ENCODE data around the gene CACNA1D. TPM values are rescaled to one million over a fixed set of nuclear protein-coding genes. Genes with fewer than 3 reads are reported as not detected.

CACNA1D gene
- polyA plus RNA-seq, 1 donor (not counting 4 experiments of a cell fraction or from before 2014, with no cell fraction given): 0.20 TPM

DNA sequence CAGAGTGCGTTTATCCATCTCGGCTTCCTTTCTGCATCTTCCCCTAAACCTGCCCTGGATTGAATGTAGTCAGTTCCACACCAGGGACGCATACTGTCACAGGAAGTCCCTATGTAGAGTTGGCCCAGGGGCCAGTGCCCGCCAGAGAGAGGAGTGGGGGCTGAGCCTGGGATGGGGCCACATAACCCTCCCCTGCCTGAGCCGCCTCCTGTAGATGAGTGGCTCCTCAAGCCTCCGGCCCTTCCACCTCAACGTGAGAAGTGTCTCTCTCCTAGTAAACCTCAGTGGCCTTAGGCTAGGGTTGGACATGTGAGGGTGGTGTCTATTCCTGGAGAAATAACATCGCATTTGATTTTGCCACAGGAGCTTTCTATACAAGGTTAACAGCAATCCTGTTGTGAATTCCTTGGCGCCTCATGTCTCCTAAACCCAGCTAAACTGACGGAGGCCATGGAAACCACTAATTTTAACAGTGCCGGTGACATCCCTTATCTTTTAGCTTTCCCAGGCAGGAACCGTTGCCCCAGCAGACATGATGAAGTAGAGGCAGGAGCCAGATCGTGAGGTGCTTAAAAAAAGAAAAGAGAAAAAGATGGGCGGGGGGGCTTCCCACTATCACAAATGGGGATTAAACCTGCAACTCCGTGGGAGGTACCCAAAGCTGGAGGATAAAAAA, 180.7 kb downstream of the CACNA1D start:
- dilution Hi-C loops (cut with MboI; ENCODE audit: extremely low pct_ligation_motif_present, low sequenced_read_pairs): no loop called here
- H3K27me3 ChIP-seq (ENCODE audit: control insufficient read depth, extremely low read depth, insufficient read depth, low read length): peaks cover 7% of the 10 kb centered on the region

GRCh38 chr3:53675942-53676341, 181.5 kb downstream of the CACNA1D start:
- no peak overlapping the region for H3K27ac ChIP-seq (ENCODE audit: control insufficient read depth, insufficient read depth, low read length)
- dilution Hi-C loops (cut with MboI; ENCODE audit: extremely low pct_ligation_motif_present, low sequenced_read_pairs): no loop called here

More for the DNA sequence above, 180.7 kb downstream of the CACNA1D start:
- H3K4me2 ChIP-seq (ENCODE audit: control insufficient read depth, extremely low read depth, insufficient read depth, low read depth, low read length): no peak overlapping the region
- H4K20me1 ChIP-seq (ENCODE audit: control insufficient read depth, extremely low read depth, insufficient read depth, low read length): no peaks in the 10 kb centered on the region
- no peak overlapping the region for H2AFZ ChIP-seq (ENCODE audit: control insufficient read depth, low read length)
- DNase-seq (ENCODE audit: low read depth, low spot score) (no peak), FAIRE-seq (no peak)
- no peaks in the 10 kb centered on the region for H3K9me1 ChIP-seq (ENCODE audit: control insufficient read depth, extremely low read depth, insufficient read depth, low read length)
- no peak overlapping the region for H3K9ac ChIP-seq (ENCODE audit: control insufficient read depth, extremely low read depth, insufficient read depth, low read length)
- TF ChIP-seq EZH2 (IDR thresholded peaks at IDR 0.05; ENCODE audit: low read length) (no peak), CTCF (optimal IDR thresholded peaks at IDR 0.05 in 1 of 3, IDR thresholded peaks at IDR 0.05 in 1 of 3, conservative IDR thresholded peaks at IDR 0.05 in 1 of 3; ENCODE audit: extremely low read depth in 1 of 3, insufficient read depth in 2 of 3, low read length in 3 of 3) (no peak)
- no peak overlapping the region for H3K4me3 ChIP-seq (ENCODE audit: control insufficient read depth in 2 of 3, extremely low read depth in 1 of 3, insufficient read depth in 2 of 3, low read depth in 1 of 3, low read length in 3 of 3)
- H3K9me3 ChIP-seq (ENCODE audit: control insufficient read depth, low read depth, low read length): no peaks in the 10 kb centered on the region
- H3K36me3 ChIP-seq (ENCODE audit: control insufficient read depth in 2 of 2, extremely low read depth in 1 of 2, insufficient read depth in 2 of 2, low read length in 2 of 2): no peaks in the 10 kb centered on the region
- H3K4me1 ChIP-seq (ENCODE audit: control insufficient read depth, extremely low read depth, insufficient read depth, low read length): no peaks in the 10 kb centered on the region
- no peaks in the 10 kb centered on the region for H3K79me2 ChIP-seq (ENCODE audit: control insufficient read depth, insufficient read depth, low read length)
- no peak overlapping the region for H3K27ac ChIP-seq (ENCODE audit: control insufficient read depth, insufficient read depth, low read length)

More at GRCh38 chr3:53675942-53676341, 181.5 kb downstream of the CACNA1D start:
- Histone ChIP-seq H3K27me3 (ENCODE audit: control insufficient read depth, extremely low read depth, insufficient read depth, low read length) (peaks cover 7% of the 10 kb centered on the region), H3K79me2 (ENCODE audit: control insufficient read depth, insufficient read depth, low read length) (no peaks in the 10 kb centered on the region), H3K4me2 (ENCODE audit: control insufficient read depth, extremely low read depth, insufficient read depth, low read depth, low read length) (no peak overlapping the region), H3K4me1 (ENCODE audit: control insufficient read depth, extremely low read depth, insufficient read depth, low read length) (no peaks in the 10 kb centered on the region), H3K36me3 (ENCODE audit: control insufficient read depth in 2 of 2, extremely low read depth in 1 of 2, insufficient read depth in 2 of 2, low read length in 2 of 2) (no peaks in the 10 kb centered on the region), H2AFZ (ENCODE audit: control insufficient read depth, low read length) (no peak overlapping the region), H3K9me3 (ENCODE audit: control insufficient read depth, low read depth, low read length) (no peaks in the 10 kb centered on the region), H3K9me1 (ENCODE audit: control insufficient read depth, extremely low read depth, insufficient read depth, low read length) (no peaks in the 10 kb centered on the region), H3K9ac (ENCODE audit: control insufficient read depth, extremely low read depth, insufficient read depth, low read length) (no peak overlapping the region), H3K4me3 (ENCODE audit: control insufficient read depth in 2 of 3, extremely low read depth in 1 of 3, insufficient read depth in 2 of 3, low read depth in 1 of 3, low read length in 3 of 3) (no peak overlapping the region), H4K20me1 (ENCODE audit: control insufficient read depth, extremely low read depth, insufficient read depth, low read length) (no peaks in the 10 kb centered on the region)
- FAIRE-seq (no peak), DNase-seq (ENCODE audit: low read depth, low spot score) (no peak)
- no peak for TF ChIP-seq CTCF (optimal IDR thresholded peaks at IDR 0.05 in 1 of 3, IDR thresholded peaks at IDR 0.05 in 1 of 3, conservative IDR thresholded peaks at IDR 0.05 in 1 of 3; ENCODE audit: extremely low read depth in 1 of 3, insufficient read depth in 2 of 3, low read length in 3 of 3)
- no peak for TF ChIP-seq EZH2 (IDR thresholded peaks at IDR 0.05; ENCODE audit: low read length)
